IPS-18c (cell line): ENCODE results near the gene DNAH7.

Experiments
- H3K4me3 ChIP-seq: 2 replicates; pipeline ENCODE4 v1.7.0; 2013; ENCODE audit warnings: low read depth, mild to moderate bottlenecking, low read length, moderate library complexity; ENCODE audit not compliant: insufficient read depth
- H3K9me3 ChIP-seq: one replicate; pipeline ENCODE4 v1.6.1; 2013; ENCODE audit warnings: mild to moderate bottlenecking, low read length, moderate library complexity; ENCODE audit not compliant: control insufficient read depth, insufficient read depth

DNAH7 gene

GRCh38 chr2:195808189-195808588 is 260.4 kb downstream of the DNAH7 start:
- H3K9me3 ChIP-seq = no peaks in the 10 kb centered on the region
- no peak overlapping the region for H3K4me3 ChIP-seq

GRCh38 chr2:195805283-195805976 is 263.2 kb downstream of the DNAH7 start:
- no peaks in the 10 kb centered on the region for H3K9me3 ChIP-seq
- no peak overlapping the region for H3K4me3 ChIP-seq

- Histone ChIP-seq H3K9me3 (no peaks in the 10 kb centered on the region), H3K4me3 (no peak overlapping the region)
Observed at GRCh38 chr2:195795879-195796278, 272.8 kb downstream of the DNAH7 start.

GRCh38 chr2:195793881-195794280 is 274.8 kb downstream of the DNAH7 start:
- no peak overlapping the region for H3K4me3 ChIP-seq
- H3K9me3 ChIP-seq = no peaks in the 10 kb centered on the region

- H3K9me3 ChIP-seq = no peaks in the 10 kb centered on the region
- no peak overlapping the region for H3K4me3 ChIP-seq
Observed at GRCh38 chr2:195782156-195782555, 286.5 kb downstream of the DNAH7 start.

GRCh38 chr2:195779491-195779890 is 289.1 kb downstream of the DNAH7 start:
- H3K9me3 ChIP-seq = no peaks in the 10 kb centered on the region
- H3K4me3 ChIP-seq = no peak overlapping the region

- Histone ChIP-seq H3K9me3 (no peaks in the 10 kb centered on the region), H3K4me3 (no peak overlapping the region)
Observed at GRCh38 chr2:195769975-195770374, 298.7 kb downstream of the DNAH7 start.

- no peak overlapping the region for H3K4me3 ChIP-seq
- no peaks in the 10 kb centered on the region for H3K9me3 ChIP-seq
Observed at GRCh38 chr2:195768431-195768830, 300.2 kb downstream of the DNAH7 start.

- Histone ChIP-seq H3K4me3 (no peak overlapping the region), H3K9me3 (no peaks in the 10 kb centered on the region)
Observed at GRCh38 chr2:195766691-195767090, 301.9 kb downstream of the DNAH7 start.

GRCh38 chr2:195763866-195764265 is 304.8 kb downstream of the DNAH7 start:
- no peak overlapping the region for H3K4me3 ChIP-seq
- H3K9me3 ChIP-seq = no peaks in the 10 kb centered on the region

GRCh38 chr2:195759877-195760276 is 308.8 kb downstream of the DNAH7 start:
- H3K9me3 ChIP-seq = no peaks in the 10 kb centered on the region
- no peak overlapping the region for H3K4me3 ChIP-seq

GRCh38 chr2:195758846-195759245 is 309.8 kb downstream of the DNAH7 start:
- no peaks in the 10 kb centered on the region for H3K9me3 ChIP-seq
- no peak overlapping the region for H3K4me3 ChIP-seq

GRCh38 chr2:195756218-195756942 is 312.3 kb downstream of the DNAH7 start:
- H3K4me3 ChIP-seq = no peak overlapping the region
- no peaks in the 10 kb centered on the region for H3K9me3 ChIP-seq

- Histone ChIP-seq H3K9me3 (peaks cover 7% of the 10 kb centered on the region), H3K4me3 (no peak overlapping the region)
Observed at GRCh38 chr2:195741191-195741590, 327.4 kb downstream of the DNAH7 start.

- H3K4me3 ChIP-seq = no peak overlapping the region
- peaks cover 3% of the 10 kb centered on the region for H3K9me3 ChIP-seq
Observed at GRCh38 chr2:195737511-195738325, 330.9 kb downstream of the DNAH7 start.

- no peak overlapping the region for H3K4me3 ChIP-seq
Observed at GRCh38 chr2:195735347-195735746, 333.3 kb downstream of the DNAH7 start.

GRCh38 chr2:195734931-195735330 is 333.7 kb downstream of the DNAH7 start:
- no peak overlapping the region for H3K4me3 ChIP-seq
- peaks cover 1% of the 10 kb centered on the region for H3K9me3 ChIP-seq

More at GRCh38 chr2:195735347-195735746, 333.3 kb downstream of the DNAH7 start:
- no peaks in the 10 kb centered on the region for H3K9me3 ChIP-seq

GRCh38 chr2:195734395-195734794 is 334.2 kb downstream of the DNAH7 start:
- H3K9me3 ChIP-seq = peaks cover 2% of the 10 kb centered on the region

More at GRCh38 chr2:195734395-195734794, 334.2 kb downstream of the DNAH7 start:
- H3K4me3 ChIP-seq = no peak overlapping the region
